A549 (cell line): Measurements from ENCODE around the gene CALML4. TPM values are rescaled to one million over a fixed set of nuclear protein-coding genes. Genes with fewer than 3 reads are reported as not detected.
A peak's percentile ranks its signal among the peaks of the same experiment; 100 is the strongest.

Experiments
- ATAC-seq, 2 experiments: fragments of 200-7000 bp in 1 of 2; fragments of >200 bp in 1 of 2; cut with Nextera tagmentation in 1 of 2; cut with Tn5 transposase in 1 of 2; 3 replicates each; pipeline versions ENCODE4 v1.8.0 to v1.9.1; 2018 to 2020; ENCODE audit warnings: mild to moderate bottlenecking in 1 of 2, moderate library complexity in 1 of 2
- CTCF ChIA-PET: fragments of 300-600 bp; sonication (Branson Sonifier 250); formaldehyde crosslinking; extraction: SDS; loops from one replicate; lab custom pipeline; 2021; ENCODE audit warnings: antibody characterized with exemption, inconsistent platforms; lab: Yijun Ruan, JAX
- POLR2A ChIA-PET: fragments of 350-600 bp; formaldehyde crosslinking; extraction: SDS; loops from one replicate; lab custom pipeline; 2021; ENCODE audit warnings: antibody characterized with exemption, inconsistent platforms; lab: Yijun Ruan, JAX
- DNase-seq, 2 experiments: peaks; one replicate each; pipeline versions ENCODE4 v3.0.0 to v3.0.0-alpha.2; 2011 to 2016; ENCODE audit warnings: low read depth in 1 of 2, low spot score in 1 of 2
- FAIRE-seq: peaks from 2 replicates; lab custom pipeline; 2011; peaks lifted over from hg19 to GRCh38; lab: Jason Lieb, UNC
- H3K27ac ChIP-seq, 2 experiments: fragments of >200 bp; sonication (Bioruptor Twin); formaldehyde crosslinking; 3 replicates each; pipeline ENCODE4 v1.5.1; 2016 to 2017
- H3K4me1 ChIP-seq: fragments of >200 bp; sonication (Bioruptor Twin); formaldehyde crosslinking; 3 replicates; pipeline ENCODE4 v1.6.1; 2016
- H3K4me2 ChIP-seq: fragments of >200 bp; sonication (Bioruptor Twin); formaldehyde crosslinking; 3 replicates; pipeline ENCODE4 v1.6.1; 2016
- H3K4me3 ChIP-seq: fragments of >200 bp; sonication (Bioruptor Twin); formaldehyde crosslinking; 3 replicates; pipeline ENCODE4 v1.5.1; 2016
- H3K9me3 ChIP-seq: fragments of >200 bp; sonication (Bioruptor Twin); formaldehyde crosslinking; 3 replicates; pipeline ENCODE4 v1.6.1; 2016
- BHLHE40 ChIP-seq: IDR thresholded peaks from 2 replicates; pipeline ENCODE4 v1.6.1; 2012; ENCODE audit warnings: low read depth, low read length, inconsistent platforms
- CHD2 ChIP-seq: fragments of 150-350 bp; IDR thresholded peaks from 2 replicates; pipeline ENCODE4 v1.6.1; 2014; ENCODE audit warnings: low read length; ENCODE audit not compliant: partially characterized antibody
- EHF ChIP-seq: fragments of 250-450 bp; sonication (Bioruptor Pico); IDR thresholded peaks from 2 replicates; pipeline ENCODE4 v1.5.0; 2020; ENCODE audit warnings: mild to moderate bottlenecking
- EHMT2 ChIP-seq: fragments of 200-600 bp; sonication (generic); IDR thresholded peaks from 2 replicates; pipeline ENCODE4 v1.6.1; 2016; ENCODE audit warnings: antibody characterized with exemption, low read depth, mild to moderate bottlenecking, moderate library complexity
- ELK1 ChIP-seq: fragments of 150-350 bp; IDR thresholded peaks from 2 replicates; pipeline ENCODE4 v1.6.1; 2014; ENCODE audit warnings: low read depth, mild to moderate bottlenecking, low read length
- FOSL2 ChIP-seq, 2 experiments: fragments of 450-650 bp in 1 of 2; fragments of >200 bp in 1 of 2; sonication (Bioruptor Twin) in 1 of 2; formaldehyde crosslinking; IDR thresholded peaks; 2 replicates each; pipeline versions ENCODE4 v1.5.0 to v1.6.1; 2016 to 2020; ENCODE audit warnings: mild to moderate bottlenecking in 1 of 2, moderate library complexity in 1 of 2
- HDAC2 ChIP-seq: fragments of 200-600 bp; sonication (generic); IDR thresholded peaks from 2 replicates; pipeline ENCODE4 v1.6.1; 2016
- HOXB13 ChIP-seq: fragments of 250-450 bp; sonication (Bioruptor Pico); IDR thresholded peaks from 2 replicates; pipeline ENCODE4 v1.5.0; 2020; ENCODE audit warnings: low read depth, mild to moderate bottlenecking, moderate library complexity
- JUN ChIP-seq, 2 experiments: fragments of >200 bp; sonication (Bioruptor Twin); formaldehyde crosslinking; IDR thresholded peaks; 2 replicates in 1 of 2; 3 replicates in 1 of 2; pipeline ENCODE4 v1.6.1; 2016 to 2017
- KDM5A ChIP-seq: fragments of 200-600 bp; sonication (generic); IDR thresholded peaks from 2 replicates; pipeline ENCODE4 v1.6.1; 2016; ENCODE audit warnings: antibody characterized with exemption, mild to moderate bottlenecking
- MAX ChIP-seq: IDR thresholded peaks from 2 replicates; pipeline ENCODE4 v1.6.1; 2012
- MAZ ChIP-seq: fragments of 150-350 bp; IDR thresholded peaks from 2 replicates; pipeline ENCODE4 v1.6.1; 2014; ENCODE audit warnings: antibody characterized with exemption, low read depth, low read length, borderline replicate concordance
- MYC ChIP-seq: IDR thresholded peaks from 2 replicates; pipeline ENCODE4 v1.6.1; 2012; ENCODE audit warnings: mild to moderate bottlenecking, inconsistent platforms, low read length, improper control_type of control experiment, borderline replicate concordance
- NPAS2 ChIP-seq: fragments of 250-450 bp; sonication (Bioruptor Pico); IDR thresholded peaks from 2 replicates; pipeline ENCODE4 v1.8.0; 2022; ENCODE audit warnings: mild to moderate bottlenecking, moderate library complexity, borderline replicate concordance
- PBX3 ChIP-seq: IDR thresholded peaks from 2 replicates; pipeline ENCODE4 v1.6.1; 2012
- PHF8 ChIP-seq: fragments of 200-600 bp; sonication (generic); IDR thresholded peaks from 2 replicates; pipeline ENCODE4 v1.6.1; 2016; ENCODE audit warnings: low read depth, mild to moderate bottlenecking, antibody characterized with exemption, moderate library complexity, borderline replicate concordance
- RNF2 ChIP-seq: fragments of 200-600 bp; sonication (generic); IDR thresholded peaks from 2 replicates; pipeline ENCODE4 v1.6.1; 2016; ENCODE audit warnings: low read depth, mild to moderate bottlenecking, antibody characterized with exemption, moderate library complexity, borderline replicate concordance
- TFCP2L1 ChIP-seq: fragments of 250-450 bp; sonication (Bioruptor Pico); IDR thresholded peaks from 2 replicates; pipeline ENCODE4 v1.5.0; 2021; ENCODE audit warnings: mild to moderate bottlenecking
- TP53 ChIP-seq: fragments of 250-450 bp; sonication (Bioruptor Pico); IDR thresholded peaks from 2 replicates; pipeline ENCODE4 v1.5.0; 2021; ENCODE audit warnings: mild to moderate bottlenecking, moderate library complexity
- WGBS: methylation state at CpG from one replicate; pipeline ENCODE4 v1.1.6; 2017; ENCODE audit errors: missing lambda C conversion rate; 5-methylcytosine and 5-hydroxymethylcytosine counted together
- polyA plus RNA-seq, 4 experiments: library from polyadenylated mRNA; depleted of rRNA in 3 of 4; stranded (reverse); fragments of >200 nt; fragmentation: RNase III in 1 of 4; extraction: RNeasy Plus Mini Kit Qiagen cat#74134 plus additional on column Dnase treatment in 1 of 4; gene quantifications; 2 replicates in 3 of 4; 3 replicates in 1 of 4; pipeline ENCODE4 v1.2.3, GENCODE V29; 2011 to 2017
- TF ChIP-seq, protein P1 (sequence below): fragments of >200 bp; sonication (Bioruptor Twin); formaldehyde crosslinking; IDR thresholded peaks from 3 replicates; pipeline ENCODE4 v1.5.1; 2016
- TF ChIP-seq, protein P2 (sequence below): IDR thresholded peaks from 2 replicates; pipeline ENCODE4 v1.6.1; 2012; ENCODE audit warnings: low read depth, borderline replicate concordance
- TF ChIP-seq, protein P3 (sequence below): fragments of 450-650 bp; IDR thresholded peaks from 2 replicates; pipeline ENCODE4 v1.6.1; 2014; ENCODE audit warnings: antibody characterized with exemption
- TF ChIP-seq, protein P4 (sequence below): fragments of >200 bp; sonication (Bioruptor Twin); formaldehyde crosslinking; IDR thresholded peaks from 3 replicates; pipeline ENCODE4 v1.6.1; 2016

CALML4 gene
- polyA plus RNA-seq, 2 of the 4 experiments (the other 2 are of a cell fraction), result 12.1 to 18.2 TPM

- Histone ChIP-seq H3K4me1 (peaks cover 25% of the 10 kb centered on the region), H3K27ac (peak overlapping the region; percentile 94 to 96), H3K9me3 (no peaks in the 10 kb centered on the region), H3K4me2 (peak overlapping the region; percentile 80), H3K4me3 (peak overlapping the region; percentile 67)
- no peak for FAIRE-seq
- WGBS, result 59% methylated on average over 20 of the region's 20 CpGs
- POLR2A ChIA-PET, result interaction anchor here (1.7 to 2.7 kb wide), 2 partner anchors 10 to 47 kb away, joined by 5 to 12 read pairs; partner anchors contain the start of gene FEM1B
- CTCF ChIA-PET, result interaction anchor here (1.3 to 2.0 kb wide), 3 partner anchors 75 to 695 kb away, joined by 3 to 5 read pairs (median 5); no protein-coding TSS in a partner anchor
- ATAC-seq, result peak in 1 of 2 experiments; percentile 61; a peak in 3 of 6 replicates
- TF ChIP-seq, protein P1, sequence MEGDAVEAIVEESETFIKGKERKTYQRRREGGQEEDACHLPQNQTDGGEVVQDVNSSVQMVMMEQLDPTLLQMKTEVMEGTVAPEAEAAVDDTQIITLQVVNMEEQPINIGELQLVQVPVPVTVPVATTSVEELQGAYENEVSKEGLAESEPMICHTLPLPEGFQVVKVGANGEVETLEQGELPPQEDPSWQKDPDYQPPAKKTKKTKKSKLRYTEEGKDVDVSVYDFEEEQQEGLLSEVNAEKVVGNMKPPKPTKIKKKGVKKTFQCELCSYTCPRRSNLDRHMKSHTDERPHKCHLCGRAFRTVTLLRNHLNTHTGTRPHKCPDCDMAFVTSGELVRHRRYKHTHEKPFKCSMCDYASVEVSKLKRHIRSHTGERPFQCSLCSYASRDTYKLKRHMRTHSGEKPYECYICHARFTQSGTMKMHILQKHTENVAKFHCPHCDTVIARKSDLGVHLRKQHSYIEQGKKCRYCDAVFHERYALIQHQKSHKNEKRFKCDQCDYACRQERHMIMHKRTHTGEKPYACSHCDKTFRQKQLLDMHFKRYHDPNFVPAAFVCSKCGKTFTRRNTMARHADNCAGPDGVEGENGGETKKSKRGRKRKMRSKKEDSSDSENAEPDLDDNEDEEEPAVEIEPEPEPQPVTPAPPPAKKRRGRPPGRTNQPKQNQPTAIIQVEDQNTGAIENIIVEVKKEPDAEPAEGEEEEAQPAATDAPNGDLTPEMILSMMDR, result peak; percentile 17; the same call in 1 of the 3 replicates
- TF ChIP-seq KDM5A, result no peak
- no peak for DNase-seq
Observed at GRCh38 chr15:68230157-68231100, 25.3 kb upstream of the CALML4 start.

DNA sequence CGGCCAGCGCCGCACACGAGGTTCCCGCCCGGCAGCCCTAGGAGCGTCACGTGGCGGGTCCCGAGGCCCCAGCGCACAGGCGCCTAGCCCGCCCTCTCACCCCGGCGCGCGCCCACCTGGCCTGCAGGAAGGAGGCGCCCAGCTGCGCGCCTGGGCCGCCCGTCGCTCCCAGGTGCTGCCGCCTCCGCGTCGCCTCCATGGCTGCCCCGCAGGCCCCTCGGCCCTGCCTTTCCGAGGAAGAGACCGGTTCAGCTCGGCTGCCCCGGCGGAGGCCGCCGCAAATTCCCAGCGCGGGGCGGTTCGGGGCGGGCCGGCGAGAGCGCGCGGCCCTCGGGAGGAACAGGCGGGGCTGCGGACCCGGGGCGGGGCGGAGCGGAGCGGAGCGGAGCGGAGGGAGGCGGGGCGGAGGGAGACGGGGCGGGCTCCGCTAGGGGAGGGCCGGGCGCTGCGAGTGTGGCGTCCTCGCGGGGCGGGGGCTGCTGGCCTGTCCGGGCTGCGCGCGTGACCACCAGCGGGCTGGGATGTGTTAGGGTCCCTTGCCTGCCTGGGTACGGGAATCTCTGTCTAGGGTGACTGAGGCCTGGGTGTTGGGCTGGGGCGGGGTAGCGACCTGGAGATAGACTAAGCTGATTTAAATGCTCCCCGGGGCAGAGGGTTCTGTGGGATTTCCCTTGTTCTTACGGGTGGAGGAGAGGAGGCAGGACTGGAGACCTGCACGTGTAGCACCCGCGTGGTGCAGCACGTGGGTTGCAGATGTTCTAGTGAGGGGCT lies 24.4 kb upstream of the CALML4 start, which contains the start of gene CLN6:
Gene CLN6, minus strand, starts transcription at position 343 of the 771 bp plus-strand sequence. Its CDS starts 144 bp downstream, at position 199.
- Histone ChIP-seq H3K4me3 (peak within 1 kb of the TSS; percentile 67), H3K4me2 (peak within 1 kb of the TSS; percentile 80), H3K9me3 (no peaks in the 10 kb centered on the region), H3K27ac (peak within 1 kb of the TSS; percentile 94 to 96), H3K4me1 (peaks cover 25% of the 10 kb centered on the region)
- POLR2A ChIA-PET, result interaction anchor here (0.6 to 2.7 kb wide), 3 partner anchors 10 to 581 kb away, joined by 5 to 12 read pairs (median 6); partner anchors contain the start of gene FEM1B
- CTCF ChIA-PET, result interaction anchor here (0.6 to 2.1 kb wide), 6 partner anchors 19 to 695 kb away, joined by 3 to 8 read pairs (median 4); no protein-coding TSS in a partner anchor
- FAIRE-seq, result no peak
- DNase-seq, result peak; percentile 83 to 88
- WGBS, result 0% methylated on average over 9 of the region's 82 CpGs
- ATAC-seq, result peak; percentile 91
- TF ChIP-seq CHD2, result no peak
- TF ChIP-seq, protein P2, sequence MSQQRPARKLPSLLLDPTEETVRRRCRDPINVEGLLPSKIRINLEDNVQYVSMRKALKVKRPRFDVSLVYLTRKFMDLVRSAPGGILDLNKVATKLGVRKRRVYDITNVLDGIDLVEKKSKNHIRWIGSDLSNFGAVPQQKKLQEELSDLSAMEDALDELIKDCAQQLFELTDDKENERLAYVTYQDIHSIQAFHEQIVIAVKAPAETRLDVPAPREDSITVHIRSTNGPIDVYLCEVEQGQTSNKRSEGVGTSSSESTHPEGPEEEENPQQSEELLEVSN, result peak; percentile 99
- no peak for TF ChIP-seq EHF (CRISPR knock-in tag)
- TF ChIP-seq ELK1, result no peak
- peak; percentile 98 for TF ChIP-seq MAX
- TF ChIP-seq FOSL2 (IDR thresholded peaks at IDR 0.05), result no peak
- peak; percentile 17; the same call in 1 of the 2 replicates for TF ChIP-seq FOSL2 (CRISPR knock-in tag; IDR thresholded peaks at IDR 0.05)
- TF ChIP-seq BHLHE40, result 0 out of 2 replicates have a peak, but pooled peaks have one; percentile 31
- TF ChIP-seq JUN (IDR thresholded peaks at IDR 0.05), result peak; percentile 72 to 96; a peak in 4 of 5 replicates
- peak; percentile 43; the same call in 1 of the 2 replicates for TF ChIP-seq PBX3
- TF ChIP-seq HDAC2, result no peak
- 0 out of 2 replicates have a peak, but pooled peaks have one; percentile 38 for TF ChIP-seq TP53 (CRISPR knock-in tag)
- peak; percentile 60; the same call in 1 of the 2 replicates for TF ChIP-seq PHF8
- no peak for TF ChIP-seq RNF2
- TF ChIP-seq TFCP2L1 (CRISPR knock-in tag), result 0 out of 2 replicates have a peak, but pooled peaks have one; percentile 54
- TF ChIP-seq, protein P3, sequence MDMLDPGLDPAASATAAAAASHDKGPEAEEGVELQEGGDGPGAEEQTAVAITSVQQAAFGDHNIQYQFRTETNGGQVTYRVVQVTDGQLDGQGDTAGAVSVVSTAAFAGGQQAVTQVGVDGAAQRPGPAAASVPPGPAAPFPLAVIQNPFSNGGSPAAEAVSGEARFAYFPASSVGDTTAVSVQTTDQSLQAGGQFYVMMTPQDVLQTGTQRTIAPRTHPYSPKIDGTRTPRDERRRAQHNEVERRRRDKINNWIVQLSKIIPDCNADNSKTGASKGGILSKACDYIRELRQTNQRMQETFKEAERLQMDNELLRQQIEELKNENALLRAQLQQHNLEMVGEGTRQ, result peak; percentile 86
- TF ChIP-seq, protein P4, sequence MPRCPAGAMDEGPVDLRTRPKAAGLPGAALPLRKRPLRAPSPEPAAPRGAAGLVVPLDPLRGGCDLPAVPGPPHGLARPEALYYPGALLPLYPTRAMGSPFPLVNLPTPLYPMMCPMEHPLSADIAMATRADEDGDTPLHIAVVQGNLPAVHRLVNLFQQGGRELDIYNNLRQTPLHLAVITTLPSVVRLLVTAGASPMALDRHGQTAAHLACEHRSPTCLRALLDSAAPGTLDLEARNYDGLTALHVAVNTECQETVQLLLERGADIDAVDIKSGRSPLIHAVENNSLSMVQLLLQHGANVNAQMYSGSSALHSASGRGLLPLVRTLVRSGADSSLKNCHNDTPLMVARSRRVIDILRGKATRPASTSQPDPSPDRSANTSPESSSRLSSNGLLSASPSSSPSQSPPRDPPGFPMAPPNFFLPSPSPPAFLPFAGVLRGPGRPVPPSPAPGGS, result peak; percentile 91
- TF ChIP-seq MYC, result peak; percentile 97
- peak; percentile 92 for TF ChIP-seq NPAS2 (CRISPR knock-in tag)
- 0 out of 2 replicates have a peak, but pooled peaks have one; percentile 2 for TF ChIP-seq MAZ
- no peak for TF ChIP-seq HOXB13 (CRISPR knock-in tag)
- TF ChIP-seq EHMT2, result no peak
